Epithelial cell of esophagus (primary cell): Measurements from ENCODE around the gene KISS1.

Source experiments
- DNase-seq: peaks from one replicate; pipeline ENCODE4 v3.0.0; 2010; ENCODE audit warnings: low read depth
- H3K4me3 ChIP-seq: 2 replicates; pipeline ENCODE4 v1.5.1; 2011; ENCODE audit warnings: mild to moderate bottlenecking, low read length, control low read depth
- TF ChIP-seq, protein P1 (sequence below): IDR thresholded peaks from 2 replicates; pipeline ENCODE4 v1.5.1; 2011; ENCODE audit warnings: low read depth, mild to moderate bottlenecking, low read length, control low read depth, inconsistent platforms; ENCODE audit not compliant: insufficient read depth; ENCODE audit errors: missing control alignments

The KISS1 gene

DNA sequence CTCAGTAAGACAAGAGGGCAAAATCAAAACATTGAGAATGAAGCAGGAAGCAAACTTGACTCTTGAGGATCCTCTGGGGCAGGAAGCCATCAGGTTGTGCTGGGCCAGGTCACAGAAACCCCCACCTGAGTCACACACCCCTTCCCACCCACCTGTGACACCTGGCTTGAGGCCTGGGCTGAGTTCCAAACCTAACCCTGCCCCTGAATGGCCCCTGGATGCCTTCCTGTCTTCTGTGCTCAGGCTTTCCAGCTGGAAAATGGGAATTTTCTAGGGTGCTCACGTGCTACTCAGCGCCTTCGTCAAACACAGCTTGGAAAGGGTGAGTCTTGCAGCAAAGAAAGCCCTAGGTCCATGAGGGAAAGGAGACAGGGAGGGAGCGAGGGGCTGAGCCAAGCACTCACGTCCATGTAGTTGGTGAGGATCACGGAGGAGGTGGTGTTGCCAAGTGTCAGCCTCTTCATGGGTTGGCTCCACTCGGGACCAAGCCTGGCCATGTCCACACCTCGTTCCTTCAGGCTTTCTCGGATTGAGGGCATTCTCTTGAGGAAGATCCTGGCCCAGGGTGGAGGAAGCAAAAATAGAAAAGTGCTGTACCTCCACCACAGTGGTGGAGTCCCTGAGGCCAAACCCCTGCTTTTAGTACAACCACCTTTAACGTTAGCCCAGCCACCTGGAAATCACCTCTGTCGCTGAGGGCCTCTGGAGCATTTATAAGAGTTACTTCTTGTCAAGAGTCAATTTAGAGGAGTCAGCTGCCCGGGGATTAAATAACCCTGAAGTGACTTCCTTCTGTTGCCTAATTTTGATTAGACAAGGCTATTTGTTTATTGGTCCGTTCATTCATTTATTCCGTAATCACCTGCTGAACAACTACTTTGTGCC lies 34.4 kb downstream of the KISS1 start:
- DNase-seq = no peak
- H3K4me3 ChIP-seq = no peak overlapping the region
- TF ChIP-seq, protein P1, sequence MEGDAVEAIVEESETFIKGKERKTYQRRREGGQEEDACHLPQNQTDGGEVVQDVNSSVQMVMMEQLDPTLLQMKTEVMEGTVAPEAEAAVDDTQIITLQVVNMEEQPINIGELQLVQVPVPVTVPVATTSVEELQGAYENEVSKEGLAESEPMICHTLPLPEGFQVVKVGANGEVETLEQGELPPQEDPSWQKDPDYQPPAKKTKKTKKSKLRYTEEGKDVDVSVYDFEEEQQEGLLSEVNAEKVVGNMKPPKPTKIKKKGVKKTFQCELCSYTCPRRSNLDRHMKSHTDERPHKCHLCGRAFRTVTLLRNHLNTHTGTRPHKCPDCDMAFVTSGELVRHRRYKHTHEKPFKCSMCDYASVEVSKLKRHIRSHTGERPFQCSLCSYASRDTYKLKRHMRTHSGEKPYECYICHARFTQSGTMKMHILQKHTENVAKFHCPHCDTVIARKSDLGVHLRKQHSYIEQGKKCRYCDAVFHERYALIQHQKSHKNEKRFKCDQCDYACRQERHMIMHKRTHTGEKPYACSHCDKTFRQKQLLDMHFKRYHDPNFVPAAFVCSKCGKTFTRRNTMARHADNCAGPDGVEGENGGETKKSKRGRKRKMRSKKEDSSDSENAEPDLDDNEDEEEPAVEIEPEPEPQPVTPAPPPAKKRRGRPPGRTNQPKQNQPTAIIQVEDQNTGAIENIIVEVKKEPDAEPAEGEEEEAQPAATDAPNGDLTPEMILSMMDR = no peak

DNA sequence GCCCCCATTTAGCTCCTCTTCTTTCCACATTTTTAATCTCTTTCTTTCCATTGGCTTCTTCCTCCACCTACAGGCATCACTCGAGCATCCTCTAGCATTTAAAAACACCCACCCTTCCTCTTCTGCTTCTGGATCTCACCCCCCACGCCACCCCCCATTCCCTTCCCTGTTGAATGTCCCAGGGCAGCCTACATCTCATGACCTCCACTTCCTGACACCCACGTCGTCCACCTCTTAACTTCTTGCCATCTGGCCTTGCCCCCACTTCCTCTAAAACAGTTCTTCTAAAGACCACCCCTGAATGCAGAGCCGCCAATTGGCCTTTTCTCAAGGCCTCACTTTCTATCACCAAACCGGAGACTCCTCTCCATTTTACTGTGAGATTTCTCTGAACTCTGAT lies 38.3 kb downstream of the KISS1 start:
- no peak for DNase-seq
- no peak overlapping the region for H3K4me3 ChIP-seq
- TF ChIP-seq, protein P1 = no peak

DNA sequence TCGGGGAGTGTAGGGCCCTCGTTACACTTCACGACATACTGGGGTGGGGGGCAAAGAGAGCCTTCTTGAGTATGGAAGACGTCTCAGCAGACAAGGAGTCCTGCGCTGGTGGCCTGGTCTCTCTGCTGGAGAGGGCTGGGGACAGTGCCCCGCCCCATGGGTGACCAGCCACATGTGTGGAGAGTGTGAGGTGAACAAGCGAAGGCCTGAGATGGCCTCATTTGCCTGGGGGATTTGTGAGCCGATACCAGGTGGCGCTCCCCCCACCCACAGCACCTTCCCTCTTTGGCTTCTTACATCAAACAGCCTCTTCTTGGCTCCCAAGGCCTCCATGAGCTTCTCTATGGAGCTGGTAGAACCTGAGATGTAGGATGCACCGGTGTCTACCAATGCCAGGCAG lies 40.4 kb downstream of the KISS1 start:
- DNase-seq = no peak
- H3K4me3 ChIP-seq = no peak overlapping the region
- TF ChIP-seq, protein P1 = no peak

DNA sequence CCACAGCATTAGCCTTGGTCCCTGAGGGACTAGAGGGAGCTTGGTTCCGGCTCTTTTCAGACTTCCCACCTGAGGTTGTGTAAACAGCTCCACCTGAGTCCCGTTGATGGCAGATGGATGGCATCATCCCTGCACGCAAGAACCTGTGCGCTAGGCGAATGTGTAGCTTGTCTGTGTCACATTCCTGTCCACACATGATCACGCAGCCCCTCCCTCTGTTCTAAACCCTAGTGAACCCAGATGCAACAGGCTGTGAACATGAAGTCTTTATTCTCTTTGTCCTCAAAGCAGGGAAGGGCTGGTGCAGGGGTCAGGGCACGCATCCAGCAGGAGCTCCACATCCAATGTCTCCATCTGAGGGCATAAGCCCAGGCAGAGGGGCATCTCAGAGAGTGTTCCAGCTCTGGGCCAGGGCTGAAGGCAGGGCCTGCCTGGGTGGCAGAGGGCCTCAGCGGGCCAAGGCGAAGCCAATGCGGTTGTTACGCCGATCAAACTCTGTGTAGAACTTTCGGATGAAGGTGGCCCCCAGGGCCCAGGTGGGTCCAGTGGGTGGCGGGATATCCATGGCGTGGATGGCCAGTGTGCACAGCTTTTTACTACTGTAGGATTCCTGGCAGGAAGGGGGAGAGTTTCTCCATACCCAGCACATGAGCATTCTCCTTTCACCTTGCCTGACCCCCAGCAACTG lies 41.6 kb downstream of the KISS1 start:
- TF ChIP-seq, protein P1 = no peak
- peak; percentile 98 for DNase-seq
- no peak overlapping the region for H3K4me3 ChIP-seq

DNA sequence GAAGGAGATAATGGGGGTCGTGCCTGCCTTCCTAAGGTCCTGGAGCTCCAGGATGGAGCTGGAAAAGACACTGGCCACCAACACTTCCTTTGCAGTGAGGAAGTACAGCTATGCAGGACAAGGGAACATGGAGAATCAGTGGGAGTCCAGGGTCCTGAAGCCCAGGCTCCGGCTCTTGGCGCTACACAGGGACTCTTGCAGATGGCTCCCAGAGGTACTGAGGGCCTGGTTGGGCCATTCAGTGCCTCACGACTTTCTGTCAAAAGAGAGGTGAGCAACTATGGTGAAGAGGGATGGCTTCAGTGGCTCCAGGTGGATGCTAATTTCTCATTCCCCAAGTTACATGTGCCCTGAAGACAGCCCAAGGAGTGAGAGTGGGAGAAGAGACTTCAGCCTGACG lies 42.6 kb downstream of the KISS1 start:
- no peak for DNase-seq
- no peak overlapping the region for H3K4me3 ChIP-seq
- TF ChIP-seq, protein P1 = no peak

DNA sequence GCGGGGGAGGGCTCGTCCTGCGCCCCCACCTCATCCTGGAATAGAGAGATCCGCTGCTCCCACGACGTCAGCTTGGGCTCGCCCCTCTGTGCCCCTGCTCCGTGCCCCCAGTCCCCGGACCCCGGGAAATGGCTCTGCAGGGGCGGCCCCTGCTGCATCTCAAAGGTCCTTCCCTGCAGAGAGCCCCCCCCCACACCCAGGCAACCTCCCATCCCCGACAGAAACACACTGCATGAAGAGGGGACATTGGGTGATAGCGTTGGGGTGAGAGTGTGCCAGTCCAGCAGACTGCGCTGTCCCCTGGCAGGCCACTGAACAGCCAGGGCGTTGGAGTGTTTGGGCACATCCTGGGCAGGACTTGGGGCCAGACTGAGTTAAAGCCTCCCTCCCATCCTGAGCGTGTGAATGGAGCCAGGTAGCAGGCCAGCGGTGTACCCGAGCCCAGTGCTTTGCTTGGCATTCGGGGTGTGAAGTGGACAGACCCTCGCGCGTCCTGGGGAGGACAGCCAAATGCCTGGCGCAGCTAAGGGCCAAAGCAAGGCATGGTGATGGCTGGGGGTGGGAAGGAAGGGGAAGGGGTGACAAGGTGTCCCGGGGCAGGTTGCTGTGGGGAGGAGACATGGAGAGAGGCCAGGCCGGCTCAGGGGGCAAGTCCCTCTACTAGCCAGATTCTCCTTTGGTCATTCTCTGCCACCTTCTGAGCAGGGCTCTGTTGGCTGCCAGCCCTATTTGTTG lies 43.8 kb downstream of the KISS1 start:
- DNase-seq = no peak
- TF ChIP-seq, protein P1 = peak; percentile 7
- H3K4me3 ChIP-seq = peak overlapping the region; percentile 49
